GM12801 (cell line): Measurements from ENCODE around the gene OR1G1.

Source experiments
- TF ChIP-seq, protein P1 (sequence below): IDR thresholded peaks from one replicate; pipeline ENCODE4 v1.5.1; 2011; ENCODE audit warnings: control low read depth; ENCODE audit not compliant: insufficient read length; ENCODE audit errors: extremely low read depth

The OR1G1 gene

DNA sequence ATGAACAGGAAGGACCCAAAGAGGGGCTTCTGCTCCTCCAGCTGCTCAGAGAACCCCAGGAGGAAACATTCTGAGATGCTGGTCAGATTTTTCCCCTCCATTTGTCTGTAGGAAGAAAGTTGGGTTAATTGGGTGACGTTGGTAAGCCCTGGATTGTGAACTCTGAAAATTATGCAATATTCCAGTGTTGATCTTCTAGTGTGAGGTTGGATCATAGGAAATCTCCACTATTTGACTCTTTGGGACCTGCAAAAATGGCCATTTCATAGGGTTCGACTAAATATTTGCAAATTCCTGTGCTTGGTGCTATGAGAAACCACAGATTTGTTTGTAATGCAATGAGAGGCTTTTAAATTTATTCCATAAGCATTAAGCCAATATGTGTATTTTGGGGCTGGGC is at the start of gene OR1G1:
OR1G1 (minus strand) TSS at position 101 of the 400 bp plus-strand sequence; CDS start at position 101, 0 bp downstream.
- TF ChIP-seq, protein P1, sequence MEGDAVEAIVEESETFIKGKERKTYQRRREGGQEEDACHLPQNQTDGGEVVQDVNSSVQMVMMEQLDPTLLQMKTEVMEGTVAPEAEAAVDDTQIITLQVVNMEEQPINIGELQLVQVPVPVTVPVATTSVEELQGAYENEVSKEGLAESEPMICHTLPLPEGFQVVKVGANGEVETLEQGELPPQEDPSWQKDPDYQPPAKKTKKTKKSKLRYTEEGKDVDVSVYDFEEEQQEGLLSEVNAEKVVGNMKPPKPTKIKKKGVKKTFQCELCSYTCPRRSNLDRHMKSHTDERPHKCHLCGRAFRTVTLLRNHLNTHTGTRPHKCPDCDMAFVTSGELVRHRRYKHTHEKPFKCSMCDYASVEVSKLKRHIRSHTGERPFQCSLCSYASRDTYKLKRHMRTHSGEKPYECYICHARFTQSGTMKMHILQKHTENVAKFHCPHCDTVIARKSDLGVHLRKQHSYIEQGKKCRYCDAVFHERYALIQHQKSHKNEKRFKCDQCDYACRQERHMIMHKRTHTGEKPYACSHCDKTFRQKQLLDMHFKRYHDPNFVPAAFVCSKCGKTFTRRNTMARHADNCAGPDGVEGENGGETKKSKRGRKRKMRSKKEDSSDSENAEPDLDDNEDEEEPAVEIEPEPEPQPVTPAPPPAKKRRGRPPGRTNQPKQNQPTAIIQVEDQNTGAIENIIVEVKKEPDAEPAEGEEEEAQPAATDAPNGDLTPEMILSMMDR: no peak

- TF ChIP-seq, protein P1: no peak
These were observed 40.2 kb upstream of the OR1G1 start for GRCh38 chr17:3167574-3167973.

- TF ChIP-seq, protein P1: no peak
These were observed 29.9 kb upstream of the OR1G1 start for GRCh38 chr17:3157218-3157617.

DNA sequence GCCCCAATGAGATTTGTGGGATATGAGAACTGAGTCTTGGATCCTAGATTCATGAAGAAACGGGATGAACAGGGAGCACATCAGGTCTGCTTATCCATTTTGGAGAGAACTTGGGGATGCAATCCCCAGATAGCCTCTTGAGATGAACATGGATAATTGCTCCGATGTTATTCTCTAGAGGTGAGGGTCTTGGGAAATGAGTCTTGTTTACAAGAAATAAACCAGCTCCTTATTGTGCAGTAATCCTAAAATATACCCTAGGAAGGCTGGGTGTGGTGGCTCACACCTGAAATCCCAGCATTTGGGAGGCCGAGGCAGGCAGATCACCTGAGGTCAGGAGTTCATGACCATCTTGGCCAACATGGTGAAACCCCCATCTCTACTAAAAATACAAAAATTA is 23.0 kb downstream of the OR1G1 start, which contains the start of gene OR1D2:
OR1D2 (minus strand) TSS at position 101 of the 400 bp plus-strand sequence. CDS start 11,426 bp downstream, outside the sequence.
- TF ChIP-seq, protein P1: no peak
